ENCODE results near the gene NEIL3. TPM values are rescaled to one million over a fixed set of nuclear protein-coding genes. Genes with fewer than 3 reads are reported as not detected.

Gene NEIL3
- total and polyA plus RNA-seq, 10 donors, result 0.30 to 3.3 (median 1.8) TPM

- DNase-seq, result no peak
- WGBS, 5 donors, result 59 to 70% (median 67%) methylated on average over 4 of the region's 4 CpGs
- Histone ChIP-seq H3K9me3 (no peaks in the 10 kb centered on the region), H3K27me3 (replicated peaks in 1 of 7) (no peaks in the 10 kb centered on the region), H3K4me3 (no peak overlapping the region), H3K27ac (no peak overlapping the region), H3K36me3 (no peaks in the 10 kb centered on the region), H3K4me1 (no peaks in the 10 kb centered on the region)
- TF ChIP-seq POLR2AphosphoS5 (IDR thresholded peaks at IDR 0.05), result no peak
- no peak for TF ChIP-seq POLR2A (IDR thresholded peaks at IDR 0.05)
- TF ChIP-seq CTCF (IDR thresholded peaks at IDR 0.05 in 8 of 11, conservative IDR thresholded peaks at IDR 0.05 in 3 of 11), result no peak
- intact Hi-C loops (cut with DNase I; ENCODE audit: low total_unique reads), result no loop called here
Measured at GRCh38 chr4:177275999-177276398, 33.7 kb upstream of the NEIL3 start.

- no peak for DNase-seq
- intact Hi-C loops (cut with DNase I; ENCODE audit: low total_unique reads), result no loop called here
- Histone ChIP-seq H3K9me3 (no peaks in the 10 kb centered on the region), H3K27me3 (replicated peaks in 1 of 7) (no peaks in the 10 kb centered on the region), H3K36me3 (no peaks in the 10 kb centered on the region), H3K4me3 (no peak overlapping the region), H3K27ac (no peak overlapping the region), H3K4me1 (no peaks in the 10 kb centered on the region)
- TF ChIP-seq POLR2AphosphoS5 (IDR thresholded peaks at IDR 0.05) (no peak), CTCF (IDR thresholded peaks at IDR 0.05 in 8 of 11, conservative IDR thresholded peaks at IDR 0.05 in 3 of 11) (no peak), POLR2A (IDR thresholded peaks at IDR 0.05) (no peak)
- WGBS, 5 donors, result 55 to 83% (median 78%) methylated on average over 4 of the region's 4 CpGs
Measured at GRCh38 chr4:177281351-177281909, 28.2 kb upstream of the NEIL3 start.

GRCh38 chr4:177282284-177282835, 27.3 kb upstream of the NEIL3 start:
- DNase-seq, result no peak
- Histone ChIP-seq H3K4me3 (no peak overlapping the region), H3K27me3 (replicated peaks in 1 of 7) (no peaks in the 10 kb centered on the region), H3K36me3 (no peaks in the 10 kb centered on the region), H3K4me1 (no peaks in the 10 kb centered on the region), H3K9me3 (no peaks in the 10 kb centered on the region), H3K27ac (no peak overlapping the region)
- intact Hi-C loops (cut with DNase I; ENCODE audit: low total_unique reads), result no loop called here
- 49 to 77% (median 71%) methylated on average over 5 of the region's 5 CpGs for WGBS, 5 donors
- no peak for TF ChIP-seq POLR2AphosphoS5 (IDR thresholded peaks at IDR 0.05)
- TF ChIP-seq CTCF (IDR thresholded peaks at IDR 0.05 in 8 of 11, conservative IDR thresholded peaks at IDR 0.05 in 3 of 11), result no peak
- TF ChIP-seq POLR2A (IDR thresholded peaks at IDR 0.05), result no peak

- intact Hi-C loops (cut with DNase I; ENCODE audit: low total_unique reads), result no loop called here
- no peak for TF ChIP-seq CTCF (IDR thresholded peaks at IDR 0.05 in 8 of 11, conservative IDR thresholded peaks at IDR 0.05 in 3 of 11)
- 79 to 93% (median 88%) methylated on average over 2 of the region's 2 CpGs for WGBS, 5 donors
- H3K27ac ChIP-seq, result no peak overlapping the region
- no peaks in the 10 kb centered on the region for H3K4me1 ChIP-seq
- H3K36me3 ChIP-seq, result no peaks in the 10 kb centered on the region
- no peak for DNase-seq
- no peak overlapping the region for H3K4me3 ChIP-seq
- no peaks in the 10 kb centered on the region for H3K9me3 ChIP-seq
- no peaks in the 10 kb centered on the region for H3K27me3 ChIP-seq (replicated peaks in 1 of 7)
Measured at GRCh38 chr4:177283167-177283566, 26.5 kb upstream of the NEIL3 start.
